Measurements from ENCODE around the gene CNOT11. TPM values are rescaled to one million over a fixed set of nuclear protein-coding genes. Genes with fewer than 3 reads are reported as not detected.

Gene CNOT11
- total and polyA plus RNA-seq, 8 donors = 32.6 to 53.3 (median 47.4) TPM

DNA sequence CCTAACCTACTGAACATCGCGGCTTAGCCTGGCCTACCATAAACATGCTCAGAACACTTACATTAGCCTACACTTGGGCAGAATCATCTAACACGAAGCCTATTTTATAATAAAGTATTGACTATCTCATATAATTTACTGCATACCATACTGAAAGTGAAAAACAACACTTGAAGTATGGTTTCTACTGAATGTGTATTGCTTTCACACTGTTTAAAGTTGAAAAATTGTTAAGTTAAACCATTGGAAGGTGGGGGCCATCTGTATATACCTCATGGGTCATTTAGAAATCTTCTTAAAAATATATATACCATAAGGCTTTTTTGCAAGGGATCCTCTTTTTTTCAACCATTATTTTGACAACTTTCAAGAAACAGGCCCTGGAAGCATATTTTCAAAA lies 39.3 kb downstream of the CNOT11 start:
- Histone ChIP-seq H3K27ac (no peak overlapping the region), H3K4me1 (peaks cover 0 to 49% of the 10 kb centered on the region in 2 donors), H3K36me3 (peaks cover 0 to 80% of the 10 kb centered on the region in 2 donors), H3K4me3 (no peak overlapping the region), H3K27me3 (no peaks in the 10 kb centered on the region), H3K9me3 (no peaks in the 10 kb centered on the region)
- DNase-seq (no peak), ATAC-seq (no peak)
- TF ChIP-seq, protein P1, sequence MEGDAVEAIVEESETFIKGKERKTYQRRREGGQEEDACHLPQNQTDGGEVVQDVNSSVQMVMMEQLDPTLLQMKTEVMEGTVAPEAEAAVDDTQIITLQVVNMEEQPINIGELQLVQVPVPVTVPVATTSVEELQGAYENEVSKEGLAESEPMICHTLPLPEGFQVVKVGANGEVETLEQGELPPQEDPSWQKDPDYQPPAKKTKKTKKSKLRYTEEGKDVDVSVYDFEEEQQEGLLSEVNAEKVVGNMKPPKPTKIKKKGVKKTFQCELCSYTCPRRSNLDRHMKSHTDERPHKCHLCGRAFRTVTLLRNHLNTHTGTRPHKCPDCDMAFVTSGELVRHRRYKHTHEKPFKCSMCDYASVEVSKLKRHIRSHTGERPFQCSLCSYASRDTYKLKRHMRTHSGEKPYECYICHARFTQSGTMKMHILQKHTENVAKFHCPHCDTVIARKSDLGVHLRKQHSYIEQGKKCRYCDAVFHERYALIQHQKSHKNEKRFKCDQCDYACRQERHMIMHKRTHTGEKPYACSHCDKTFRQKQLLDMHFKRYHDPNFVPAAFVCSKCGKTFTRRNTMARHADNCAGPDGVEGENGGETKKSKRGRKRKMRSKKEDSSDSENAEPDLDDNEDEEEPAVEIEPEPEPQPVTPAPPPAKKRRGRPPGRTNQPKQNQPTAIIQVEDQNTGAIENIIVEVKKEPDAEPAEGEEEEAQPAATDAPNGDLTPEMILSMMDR (IDR thresholded peaks at IDR 0.05) = no peak
- intact Hi-C loops (cut with DNase I) = no loop called here

DNA sequence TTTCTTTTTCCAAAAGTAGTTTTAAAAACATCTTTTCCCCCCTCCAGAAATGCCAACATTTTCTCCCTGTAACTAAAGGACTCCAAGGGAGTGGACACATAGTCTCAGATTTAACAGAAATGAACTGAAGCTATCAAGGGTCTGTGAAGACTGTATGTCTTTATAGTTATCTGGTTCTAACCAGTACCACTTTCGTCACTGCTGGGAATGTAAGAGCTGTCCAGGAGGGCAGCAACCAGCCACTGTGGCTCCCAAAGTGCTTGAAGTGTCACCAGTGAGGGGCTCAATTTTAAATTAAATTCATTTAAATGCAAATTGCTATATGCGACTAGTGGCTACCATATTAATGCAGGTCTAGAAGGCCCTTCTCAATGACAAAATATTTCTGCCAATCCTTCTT lies 40.9 kb downstream of the CNOT11 start:
- Histone ChIP-seq H3K4me3 (no peak overlapping the region), H3K36me3 (peaks cover 0 to 65% of the 10 kb centered on the region in 2 donors), H3K9me3 (no peaks in the 10 kb centered on the region), H3K4me1 (peaks cover under 1 to 65% of the 10 kb centered on the region in 2 donors), H3K27me3 (no peaks in the 10 kb centered on the region), H3K27ac (no peak overlapping the region)
- TF ChIP-seq, protein P1 (IDR thresholded peaks at IDR 0.05) = no peak
- DNase-seq = no peak
- intact Hi-C loops (cut with DNase I) = no loop called here
- ATAC-seq = no peak

GRCh38 chr2:101294861-101295260 lies 42.2 kb downstream of the CNOT11 start:
- intact Hi-C loops (cut with DNase I) = no loop called here
- Histone ChIP-seq H3K27ac (no peak overlapping the region), H3K4me3 (no peak overlapping the region), H3K9me3 (no peaks in the 10 kb centered on the region), H3K27me3 (no peaks in the 10 kb centered on the region), H3K4me1 (peaks cover 3 to 78% of the 10 kb centered on the region in 2 donors), H3K36me3 (peaks cover 0 to 52% of the 10 kb centered on the region in 2 donors)
- DNase-seq (no peak), ATAC-seq (no peak)
- TF ChIP-seq, protein P1 (IDR thresholded peaks at IDR 0.05) = no peak

DNA sequence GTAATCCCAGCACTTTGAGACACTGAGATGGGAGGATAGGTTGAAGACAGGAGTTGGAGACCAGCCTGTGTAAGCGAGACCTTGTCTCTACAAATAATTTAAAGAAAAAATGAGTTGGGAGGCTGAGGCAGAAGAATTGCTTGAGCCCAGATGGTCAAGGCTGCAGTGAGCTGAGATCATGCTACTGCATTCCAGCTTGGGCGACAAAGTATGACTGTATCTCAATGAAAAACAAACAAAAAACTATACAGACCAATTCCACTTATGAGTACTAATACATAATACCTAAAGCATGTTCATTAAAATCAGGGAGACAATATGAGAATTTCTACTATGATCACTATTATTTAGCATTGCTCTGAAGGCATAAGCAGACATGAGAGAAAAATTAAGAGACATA lies 43.2 kb downstream of the CNOT11 start:
- peaks cover 0 to 46% of the 10 kb centered on the region in 2 donors for H3K36me3 ChIP-seq
- no peak for ATAC-seq
- no peak overlapping the region for H3K27ac ChIP-seq
- H3K27me3 ChIP-seq = no peaks in the 10 kb centered on the region
- no peak overlapping the region for H3K4me3 ChIP-seq
- no peaks in the 10 kb centered on the region for H3K9me3 ChIP-seq
- intact Hi-C loops (cut with DNase I) = no loop called here
- DNase-seq = no peak
- TF ChIP-seq, protein P1 (IDR thresholded peaks at IDR 0.05) = no peak
- H3K4me1 ChIP-seq = peaks cover 3 to 88% of the 10 kb centered on the region in 2 donors

GRCh38 chr2:101296371-101296770 lies 43.7 kb downstream of the CNOT11 start:
- Histone ChIP-seq H3K27me3 (no peaks in the 10 kb centered on the region), H3K9me3 (no peaks in the 10 kb centered on the region), H3K4me3 (no peak overlapping the region), H3K27ac (no peak overlapping the region), H3K36me3 (peaks cover 0 to 41% of the 10 kb centered on the region in 2 donors), H3K4me1 (peaks cover 3 to 93% of the 10 kb centered on the region in 2 donors)
- no peak for DNase-seq
- ATAC-seq = no peak
- intact Hi-C loops (cut with DNase I) = no loop called here
- TF ChIP-seq, protein P1 (IDR thresholded peaks at IDR 0.05) = no peak

Measured in left lung (tissue), 10 donors.